Karpas-422 (cell line): ENCODE measurements around the gene NOTCH1. TPM values are rescaled to one million over a fixed set of nuclear protein-coding genes. Genes with fewer than 3 reads are reported as not detected.
A peak's percentile ranks its signal among the peaks of the same experiment; 100 is the strongest.

Experiments
- DNase-seq: peaks from one replicate; pipeline ENCODE4 v3.0.0-alpha.2; 2015
- H2AFZ ChIP-seq: fragments of 200-600 bp; sonication (generic); 2 replicates; pipeline ENCODE4 v1.6.1; 2014; ENCODE audit warnings: antibody characterized with exemption, low read length, mixed read lengths
- H3K27ac ChIP-seq: fragments of 200-600 bp; sonication (generic); 2 replicates; pipeline ENCODE4 v1.5.1; 2014; ENCODE audit warnings: mild to moderate bottlenecking, low read length, moderate library complexity
- H3K27me3 ChIP-seq: fragments of 200-600 bp; sonication (generic); 2 replicates; pipeline ENCODE4 v1.6.1; 2014; ENCODE audit warnings: low read length, mixed read lengths
- H3K36me3 ChIP-seq: fragments of 200-600 bp; sonication (generic); 2 replicates; pipeline ENCODE4 v1.6.1; 2014; ENCODE audit warnings: low read length, mixed read lengths; ENCODE audit not compliant: insufficient read depth
- H3K4me1 ChIP-seq: fragments of 200-600 bp; sonication (generic); 2 replicates; pipeline ENCODE4 v1.6.1; 2014; ENCODE audit warnings: mild to moderate bottlenecking, low read length, mixed read lengths
- H3K4me2 ChIP-seq: fragments of 200-600 bp; sonication (generic); 2 replicates; pipeline ENCODE4 v1.6.1; 2014; ENCODE audit warnings: low read length, low read depth, mild to moderate bottlenecking; ENCODE audit not compliant: poor library complexity, severe bottlenecking
- H3K4me3 ChIP-seq: fragments of 200-600 bp; sonication (generic); 2 replicates; pipeline ENCODE4 v1.5.1; 2014; ENCODE audit warnings: mild to moderate bottlenecking, antibody characterized with exemption, low read length, mixed read lengths
- H3K79me2 ChIP-seq: fragments of 200-600 bp; sonication (generic); 2 replicates; pipeline ENCODE4 v1.6.1; 2014; ENCODE audit warnings: mild to moderate bottlenecking, low read length, mixed read lengths
- H3K9ac ChIP-seq: fragments of 200-600 bp; sonication (generic); 2 replicates; pipeline ENCODE4 v1.6.0; 2014; ENCODE audit warnings: low read length
- H3K9me2 ChIP-seq: fragments of 200-600 bp; sonication (generic), shearing (Covaris generic); replicated peaks from 2 replicates; pipeline ENCODE4 v1.6.0; 2014; ENCODE audit warnings: mild to moderate bottlenecking, low read length, moderate library complexity; ENCODE audit not compliant: insufficient read depth
- H3K9me3 ChIP-seq: fragments of 300-700, 200-600 bp; sonication (generic); 2 replicates; pipeline ENCODE4 v1.6.1; 2014; ENCODE audit warnings: low read length, mixed read lengths
- H4K20me1 ChIP-seq: fragments of 200-600 bp; sonication (generic); 2 replicates; pipeline ENCODE4 v1.6.1; 2014; ENCODE audit warnings: mild to moderate bottlenecking, antibody characterized with exemption, low read length, low read depth; ENCODE audit not compliant: insufficient read depth
- total RNA-seq: library from RNA; depleted of rRNA; stranded (reverse); fragments of >200 nt; shearing (Covaris generic); gene quantifications from 2 replicates; pipeline ENCODE4 v1.2.3, GENCODE V29; 2014; ENCODE audit warnings: low replicate concordance; rRNA removed

Gene NOTCH1
- total RNA-seq, result 4.3 and 15.0 TPM in 2 replicates

- Histone ChIP-seq H3K79me2 (no peaks in the 10 kb centered on the region), H3K9ac (peak within 1 kb of the TSS; percentile 70), H3K36me3 (no peaks in the 10 kb centered on the region), H2AFZ (peak within 1 kb of the TSS; percentile 82; the same call in 1 of the 2 replicates), H3K27me3 (peaks cover 7% of the 10 kb centered on the region; the same call in 1 of the 2 replicates), H3K4me2 (peak within 1 kb of the TSS; percentile 86), H3K4me1 (peaks cover 25% of the 10 kb centered on the region), H3K9me3 (no peaks in the 10 kb centered on the region), H4K20me1 (peaks cover 20% of the 10 kb centered on the region; the same call in 1 of the 2 replicates), H3K9me2 (no peaks in the 10 kb centered on the region), H3K27ac (0 out of 2 replicates have a peak within 1 kb of the TSS, but pooled peaks have one; percentile 37), H3K4me3 (peak within 1 kb of the TSS; percentile 60)
- DNase-seq, result peak; percentile 92
Measured at GRCh38 chr9:136545965-136546696, at the start of gene NOTCH1. NOTCH1 (minus strand) TSS chr9:136546048; CDS start chr9:136545786, 262 bp downstream.

- Histone ChIP-seq H3K4me2 (no peak overlapping the region), H3K9me2 (no peaks in the 10 kb centered on the region), H3K36me3 (no peaks in the 10 kb centered on the region), H3K9me3 (no peaks in the 10 kb centered on the region), H3K4me3 (no peak overlapping the region), H3K9ac (no peak overlapping the region), H3K27ac (no peak overlapping the region), H3K79me2 (no peaks in the 10 kb centered on the region), H4K20me1 (no peaks in the 10 kb centered on the region), H3K27me3 (no peaks in the 10 kb centered on the region), H3K4me1 (no peaks in the 10 kb centered on the region), H2AFZ (no peak overlapping the region)
- DNase-seq, result no peak
Measured at GRCh38 chr9:136594492-136594891, 48.6 kb upstream of the NOTCH1 start.

- Histone ChIP-seq H3K9ac (no peak overlapping the region), H3K4me1 (peaks cover 7% of the 10 kb centered on the region), H2AFZ (no peak overlapping the region), H3K9me3 (no peaks in the 10 kb centered on the region), H3K27ac (no peak overlapping the region), H4K20me1 (no peaks in the 10 kb centered on the region), H3K36me3 (no peaks in the 10 kb centered on the region), H3K9me2 (no peaks in the 10 kb centered on the region), H3K27me3 (no peaks in the 10 kb centered on the region), H3K79me2 (no peaks in the 10 kb centered on the region), H3K4me2 (no peak overlapping the region), H3K4me3 (no peak overlapping the region)
- DNase-seq, result no peak
Measured at GRCh38 chr9:136593581-136593980, 47.7 kb upstream of the NOTCH1 start.

GRCh38 chr9:136592666-136593065, 46.8 kb upstream of the NOTCH1 start:
- Histone ChIP-seq H4K20me1 (no peaks in the 10 kb centered on the region), H3K9me3 (no peaks in the 10 kb centered on the region), H3K79me2 (no peaks in the 10 kb centered on the region), H3K4me3 (no peak overlapping the region), H3K9me2 (no peaks in the 10 kb centered on the region), H3K36me3 (no peaks in the 10 kb centered on the region), H3K4me2 (no peak overlapping the region), H3K9ac (no peak overlapping the region), H2AFZ (no peak overlapping the region), H3K27ac (no peak overlapping the region), H3K4me1 (peaks cover 15% of the 10 kb centered on the region), H3K27me3 (no peaks in the 10 kb centered on the region)
- no peak for DNase-seq

GRCh38 chr9:136590821-136591752, 45.2 kb upstream of the NOTCH1 start:
- H3K79me2 ChIP-seq, result no peaks in the 10 kb centered on the region
- DNase-seq, result no peak
- no peaks in the 10 kb centered on the region for H3K36me3 ChIP-seq
- no peaks in the 10 kb centered on the region for H3K27me3 ChIP-seq
- no peaks in the 10 kb centered on the region for H3K9me3 ChIP-seq
- no peak overlapping the region for H3K9ac ChIP-seq
- no peaks in the 10 kb centered on the region for H3K9me2 ChIP-seq
- no peak overlapping the region for H3K4me2 ChIP-seq
- H3K27ac ChIP-seq, result no peak overlapping the region
- peaks cover 15% of the 10 kb centered on the region for H3K4me1 ChIP-seq
- H3K4me3 ChIP-seq, result no peak overlapping the region
- H2AFZ ChIP-seq, result no peak overlapping the region
- H4K20me1 ChIP-seq, result no peaks in the 10 kb centered on the region; the same call in 1 of the 2 replicates

GRCh38 chr9:136589766-136590763, 44.2 kb upstream of the NOTCH1 start:
- H3K4me3 ChIP-seq, result no peak overlapping the region
- H3K79me2 ChIP-seq, result no peaks in the 10 kb centered on the region
- DNase-seq, result no peak
- H3K27ac ChIP-seq, result no peak overlapping the region
- no peak overlapping the region for H3K4me2 ChIP-seq
- no peak overlapping the region for H3K9ac ChIP-seq
- H3K4me1 ChIP-seq, result peaks cover 15% of the 10 kb centered on the region
- H4K20me1 ChIP-seq, result no peaks in the 10 kb centered on the region; the same call in 1 of the 2 replicates
- H3K9me2 ChIP-seq, result no peaks in the 10 kb centered on the region
- H3K27me3 ChIP-seq, result no peaks in the 10 kb centered on the region
- H3K36me3 ChIP-seq, result no peaks in the 10 kb centered on the region
- H2AFZ ChIP-seq, result no peak overlapping the region
- no peaks in the 10 kb centered on the region for H3K9me3 ChIP-seq

- Histone ChIP-seq H3K9me2 (no peaks in the 10 kb centered on the region), H3K9me3 (no peaks in the 10 kb centered on the region), H2AFZ (no peak overlapping the region), H3K4me3 (no peak overlapping the region), H3K36me3 (no peaks in the 10 kb centered on the region), H3K4me2 (peak overlapping the region; percentile 56), H3K27me3 (no peaks in the 10 kb centered on the region), H3K4me1 (peaks cover 15% of the 10 kb centered on the region), H3K79me2 (no peaks in the 10 kb centered on the region), H3K27ac (no peak overlapping the region), H4K20me1 (no peaks in the 10 kb centered on the region; the same call in 1 of the 2 replicates), H3K9ac (peak overlapping the region; percentile 51)
- DNase-seq, result no peak
Measured at GRCh38 chr9:136588663-136589464, 43.0 kb upstream of the NOTCH1 start.
